ENCODE measurements around the gene ZFYVE9. TPM values are rescaled to one million over a fixed set of nuclear protein-coding genes. Genes with fewer than 3 reads are reported as not detected.
A peak's percentile ranks its signal among the peaks of the same experiment; 100 is the strongest.
"Not testable (repeated sequence)": the region's sequence is repeated elsewhere in the genome, so short reads cannot be mapped to it uniquely, and the experiment has no call there.

The ZFYVE9 gene
- polyA plus RNA-seq, 10 donors, result 17.4 to 23.0 (median 21.3) TPM

GRCh38 chr1:52145137-52145536, 3.2 kb downstream of the ZFYVE9 start:
- no peak for DNase-seq

- DNase-seq, result peak in 1 of 3 donors; percentile 11
These were observed 8.6 kb downstream of the ZFYVE9 start for GRCh38 chr1:52150445-52150844.

DNA sequence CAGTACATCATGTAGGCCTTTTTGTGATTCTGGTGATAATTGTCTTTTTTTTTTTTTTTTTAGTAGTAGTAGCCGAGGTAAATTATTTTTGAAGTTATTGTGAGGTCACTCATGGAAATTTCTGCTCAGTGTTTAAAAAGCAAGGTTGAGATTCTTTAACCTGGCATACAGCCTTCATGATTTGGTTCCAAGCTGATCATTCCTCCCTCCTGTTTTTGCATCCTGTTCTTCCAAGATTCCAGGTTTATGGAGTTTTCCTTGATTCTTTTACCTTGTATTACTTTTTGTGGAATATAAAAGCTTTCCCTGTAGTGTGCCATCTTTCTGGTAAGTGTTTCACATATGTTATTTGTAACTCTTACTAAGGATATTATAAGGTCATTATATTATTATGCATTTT, 9.1 kb downstream of the ZFYVE9 start:
- DNase-seq, result peak in 2 of 3 donors; percentile 51 to 72

DNA sequence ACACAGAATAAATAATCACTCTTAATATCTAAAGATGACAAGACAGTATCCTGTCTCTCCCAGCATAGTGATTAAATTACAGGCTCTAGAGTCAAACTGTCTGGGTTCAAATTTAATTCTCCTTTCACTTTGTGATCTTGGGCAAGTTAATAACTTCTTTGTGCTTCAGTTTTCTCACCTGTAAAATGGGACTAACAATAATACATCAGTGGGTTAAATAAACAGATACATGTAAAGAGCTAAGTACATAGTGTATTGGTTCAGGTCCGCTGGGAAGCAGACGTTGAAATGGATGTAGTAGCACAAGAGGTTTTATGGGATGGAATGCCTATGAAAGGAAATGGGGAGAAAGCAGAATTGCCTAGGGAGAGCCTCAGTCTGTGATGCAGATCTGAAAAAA, 10.7 kb downstream of the ZFYVE9 start:
- DNase-seq, result no peak

GRCh38 chr1:52153010-52153409, 11.1 kb downstream of the ZFYVE9 start:
- DNase-seq, result no peak

DNA sequence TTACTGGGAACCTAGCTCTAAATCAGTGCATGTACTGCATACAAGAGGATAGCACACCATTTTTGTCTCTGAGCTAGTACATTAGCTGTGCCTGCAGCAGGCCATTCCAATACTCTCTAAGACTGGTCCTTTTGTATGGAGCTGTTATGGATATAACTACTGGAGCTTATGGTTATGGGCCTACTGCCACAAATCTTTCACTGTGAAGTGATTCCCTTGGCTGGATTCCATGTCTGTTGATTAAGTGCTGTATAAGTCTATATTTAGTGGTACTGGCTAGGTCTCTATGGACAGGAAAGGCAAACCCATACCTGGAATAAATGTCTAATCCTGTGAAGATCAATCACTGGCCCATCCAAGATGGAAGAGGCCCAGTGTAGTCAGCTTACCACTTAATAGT, 12.0 kb downstream of the ZFYVE9 start:
- DNase-seq, result no peak

DNA sequence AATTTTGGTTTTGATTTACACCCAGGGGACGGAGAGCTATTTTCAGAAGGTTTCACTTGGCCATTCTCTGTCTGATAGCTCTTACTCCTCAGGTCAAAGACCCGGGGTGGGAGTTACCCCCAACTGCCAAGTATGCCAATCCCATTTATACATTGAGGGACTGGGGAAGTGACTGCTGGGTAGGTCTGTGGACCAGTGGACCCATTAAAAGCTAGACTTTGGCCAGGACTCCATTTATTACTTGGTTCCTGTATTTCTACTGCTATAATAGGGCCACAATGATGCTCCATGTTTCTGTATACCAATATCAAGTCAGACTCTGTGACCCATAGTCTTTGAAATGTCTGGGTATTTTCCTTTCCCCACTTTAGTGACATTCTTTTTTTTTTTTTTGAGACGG, 14.6 kb downstream of the ZFYVE9 start:
- DNase-seq, result no peak

DNA sequence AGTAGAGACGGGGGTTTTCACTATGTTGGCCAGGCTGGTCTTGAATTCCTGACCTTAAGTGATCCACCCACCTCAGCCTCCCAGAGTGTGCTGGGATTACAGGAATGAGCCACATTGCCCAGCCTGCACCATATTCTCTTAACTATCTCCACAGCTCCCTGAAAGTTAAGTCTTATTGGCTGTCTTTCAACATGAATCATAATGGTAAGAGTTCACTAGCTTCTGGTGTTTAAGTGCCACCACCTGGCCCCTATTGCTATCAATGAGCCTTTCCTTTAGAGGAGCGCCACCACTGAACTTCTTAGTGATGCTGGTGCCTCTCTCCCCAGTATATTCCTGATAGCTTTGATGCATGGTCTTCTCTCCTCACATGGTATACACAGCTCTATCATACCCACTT, 15.7 kb downstream of the ZFYVE9 start:
- no peak for DNase-seq

DNA sequence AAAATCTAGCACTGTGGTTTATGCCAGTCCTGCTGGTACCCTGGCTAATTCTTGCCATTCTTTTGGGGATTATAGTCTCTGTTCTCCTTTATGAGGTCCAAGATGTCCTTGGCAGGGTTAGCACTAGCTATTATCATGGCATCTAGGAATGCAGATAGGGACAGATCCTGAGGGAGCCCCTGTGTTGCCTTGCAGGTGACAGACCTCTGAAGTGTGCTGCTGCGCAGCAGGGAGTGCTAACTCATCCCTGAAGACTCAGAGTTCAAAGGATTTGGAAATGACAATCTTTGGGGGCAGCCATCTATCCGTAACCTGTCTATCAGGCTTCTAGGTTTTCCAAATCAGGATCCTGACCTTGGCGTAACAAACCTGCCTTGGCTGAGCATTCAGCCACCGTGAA, 16.3 kb downstream of the ZFYVE9 start:
- DNase-seq, result no peak

DNA sequence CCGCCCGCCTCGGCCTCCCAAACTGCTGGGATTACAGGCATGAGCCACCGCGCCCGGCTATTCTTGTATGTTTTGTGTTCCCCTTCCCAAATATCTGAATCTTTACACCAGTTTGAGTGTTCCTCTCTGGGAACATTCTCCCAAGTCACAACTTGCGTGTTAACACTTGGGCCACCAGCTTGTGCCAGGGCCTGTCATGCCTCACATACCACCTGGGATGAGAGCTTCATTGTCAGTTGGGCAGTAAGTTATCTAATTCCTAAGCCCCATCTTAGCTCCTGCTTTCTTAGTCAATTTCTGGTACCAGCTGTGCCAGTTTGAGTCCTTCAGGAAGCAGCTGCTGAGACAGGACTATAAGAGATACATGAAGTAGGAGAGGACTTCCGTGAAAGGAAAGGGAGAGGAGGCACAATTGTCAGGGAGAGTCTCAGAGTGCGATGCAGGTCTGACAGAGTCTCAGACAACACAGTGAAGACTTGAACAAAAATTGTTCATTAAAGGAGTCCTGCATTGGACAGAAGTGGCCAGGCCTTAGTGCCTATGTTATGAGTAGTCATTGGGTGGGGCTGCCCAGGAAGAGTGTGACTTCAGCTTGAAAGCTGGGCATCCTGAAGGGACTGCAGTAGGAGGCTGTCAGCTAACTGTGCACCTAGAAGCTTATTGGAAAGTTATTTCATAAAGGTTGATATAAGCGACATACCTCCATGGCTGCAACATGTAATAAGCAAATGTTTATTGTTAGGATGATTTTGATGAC, 17.3 kb downstream of the ZFYVE9 start:
- no peak for DNase-seq

- DNase-seq, result no peak
These were observed 21.1 kb downstream of the ZFYVE9 start for GRCh38 chr1:52162947-52163346.

GRCh38 chr1:52164604-52165003, 22.7 kb downstream of the ZFYVE9 start:
- DNase-seq, result no peak

DNA sequence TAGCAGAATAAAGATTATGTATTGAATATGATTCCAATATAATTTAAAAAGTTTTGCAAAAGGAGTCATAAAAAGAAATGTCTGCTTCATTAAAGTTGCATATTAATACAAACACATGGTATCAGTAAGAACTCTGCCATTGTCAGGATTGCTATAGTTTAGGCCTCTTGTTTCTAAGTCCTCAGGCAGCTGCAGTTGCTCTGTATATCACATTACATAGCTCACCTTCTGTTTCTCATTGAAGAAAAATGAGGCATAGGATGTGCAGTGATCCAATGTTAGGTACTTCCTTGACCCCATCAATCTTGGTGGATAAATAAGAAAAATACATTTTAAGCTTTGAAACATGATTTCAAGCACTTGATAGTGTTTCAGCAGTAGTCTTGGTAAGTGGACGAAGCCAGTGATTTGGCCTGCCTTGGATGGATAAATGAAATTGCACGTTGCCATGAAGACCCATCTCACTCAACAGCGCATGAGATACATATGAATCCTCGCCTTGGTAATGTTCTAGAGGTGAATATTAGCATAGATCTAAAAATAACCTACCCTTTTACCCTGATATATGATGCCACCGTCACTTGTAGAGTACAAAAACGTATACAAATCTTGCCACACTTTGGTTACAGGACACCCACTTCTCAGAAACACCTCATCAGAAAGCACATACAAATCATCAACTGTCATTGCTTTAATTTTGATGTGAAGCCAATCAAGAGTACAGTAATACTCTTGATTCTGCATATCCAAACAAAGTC, 25.3 kb downstream of the ZFYVE9 start:
- no peak for DNase-seq

DNA sequence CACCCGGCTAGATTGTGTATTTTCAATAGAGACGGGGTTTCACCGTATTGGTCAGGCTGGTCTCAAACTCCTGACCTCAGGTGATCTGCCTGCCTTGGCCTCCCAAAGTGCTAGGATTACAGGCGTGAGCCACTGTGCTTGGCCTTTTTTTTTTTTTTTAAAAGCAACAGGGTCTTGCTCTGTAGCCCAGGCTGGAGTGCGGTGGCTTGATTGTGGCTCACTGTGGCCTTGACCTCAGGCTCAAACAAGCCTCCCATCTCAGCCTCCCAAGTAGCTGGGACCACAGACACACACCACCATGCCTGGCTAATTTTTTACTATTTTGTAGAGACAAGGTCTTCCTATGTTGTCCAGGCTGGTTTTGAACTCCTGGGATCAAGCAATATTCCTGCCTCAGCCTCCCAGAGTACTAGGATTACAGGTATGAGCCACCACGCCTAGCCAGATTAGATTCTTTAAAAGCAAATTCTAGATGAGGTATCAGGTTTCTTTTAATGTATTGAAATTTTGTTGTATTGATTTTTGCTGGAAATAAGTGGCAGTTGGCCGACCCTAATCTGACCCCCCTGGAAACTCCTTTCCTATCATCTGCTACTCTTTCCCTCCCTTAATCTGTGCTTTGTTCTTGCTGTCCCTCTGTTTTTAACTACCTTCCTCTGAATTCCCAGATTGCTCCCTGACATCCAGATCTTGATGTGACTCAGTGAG, 26.6 kb downstream of the ZFYVE9 start:
- DNase-seq, result no peak

DNA sequence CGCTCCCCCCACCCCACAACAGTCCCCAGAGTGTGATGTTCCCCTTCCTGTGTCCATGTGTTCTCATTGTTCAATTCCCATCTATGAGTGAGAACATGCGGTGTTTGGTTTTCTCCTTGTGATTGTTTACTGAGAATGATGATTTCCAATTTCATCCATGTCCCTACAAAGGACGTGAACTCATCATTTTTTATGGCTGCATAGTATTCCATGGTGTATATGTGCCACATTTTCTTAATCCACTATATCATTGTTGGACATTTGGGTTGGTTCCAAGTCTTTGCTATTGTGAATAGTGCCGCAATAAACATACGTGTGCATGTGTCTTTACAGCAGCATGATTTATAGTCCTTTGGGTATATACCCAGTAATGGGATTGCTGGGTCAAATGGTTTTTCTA, 29.3 kb downstream of the ZFYVE9 start:
- DNase-seq, result not testable (repeated sequence)

DNA sequence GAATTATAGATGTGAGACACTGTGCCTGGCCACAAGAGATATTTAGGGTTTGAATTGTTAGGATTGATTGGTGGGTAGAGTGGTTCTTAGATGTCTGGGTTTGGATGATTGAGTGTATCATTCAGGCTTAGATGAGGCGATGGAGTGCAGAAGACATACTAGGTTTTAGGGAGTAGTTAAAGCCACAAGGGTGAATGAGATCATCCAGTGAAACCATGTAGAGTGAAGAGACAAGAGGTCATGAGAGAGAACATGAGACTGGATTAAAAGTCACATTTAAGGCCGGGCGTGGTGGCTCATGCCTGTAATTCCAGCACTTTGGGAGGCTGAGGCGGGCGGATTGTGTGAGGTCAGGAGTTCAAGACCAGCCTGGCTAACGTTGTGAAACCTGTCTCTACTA, 37.2 kb downstream of the ZFYVE9 start:
- DNase-seq, result no peak

DNA sequence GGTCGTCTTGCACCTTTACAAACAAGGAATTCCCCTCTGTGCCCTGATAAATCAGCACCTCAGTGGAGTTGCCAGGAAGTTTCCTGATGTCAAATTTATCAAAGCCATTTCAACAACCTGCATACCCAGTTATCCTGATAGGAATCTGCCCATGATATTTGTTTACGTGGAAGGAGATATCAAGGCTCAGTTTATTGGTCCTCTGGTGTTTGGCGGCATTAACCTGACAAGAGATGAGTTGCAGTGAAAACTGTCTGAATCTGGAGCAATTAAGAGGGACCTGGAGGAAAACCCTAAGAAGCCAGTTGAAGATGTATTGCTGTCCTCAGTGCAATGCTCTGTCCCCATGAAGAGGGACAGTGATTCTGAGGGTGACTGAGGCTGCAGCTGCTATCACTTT, 38.3 kb downstream of the ZFYVE9 start:
- no peak for DNase-seq

- DNase-seq, result not testable (repeated sequence)
These were observed 39.9 kb downstream of the ZFYVE9 start for GRCh38 chr1:52181759-52182158.

GRCh38 chr1:52182328-52182727, 40.4 kb downstream of the ZFYVE9 start:
- DNase-seq, result not testable (repeated sequence)

- no peak for DNase-seq
These were observed 41.0 kb downstream of the ZFYVE9 start for GRCh38 chr1:52182874-52183400.

DNA sequence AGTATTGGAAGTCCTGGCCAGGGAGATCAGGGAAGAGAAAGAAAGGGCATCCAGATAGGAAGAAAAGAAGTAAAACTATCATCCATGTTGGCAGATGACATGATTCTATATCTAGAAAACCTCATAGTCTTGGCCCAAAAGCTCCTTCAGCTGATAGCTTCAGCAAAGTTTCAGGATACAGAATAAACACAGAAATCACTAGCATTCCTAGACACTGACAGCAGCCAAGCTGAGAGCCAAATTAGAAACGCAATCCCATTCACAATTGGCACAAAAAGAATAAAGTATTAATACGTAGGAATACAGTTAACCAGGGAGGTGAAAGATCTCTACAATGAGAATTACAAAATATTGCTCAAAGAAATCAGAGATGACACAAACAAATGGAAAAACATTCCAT, 44.6 kb downstream of the ZFYVE9 start:
- DNase-seq, result no peak

- no peak for DNase-seq
These were observed 48.1 kb downstream of the ZFYVE9 start for GRCh38 chr1:52189898-52190480.
